BE2C (cell line): ENCODE data around the gene OR10V1.

Experiments
- DNase-seq: peaks from one replicate; pipeline ENCODE4 v3.0.0-alpha.2; 2020
- H3K27me3 ChIP-seq: fragments of 250-450 bp; sonication (Bioruptor Pico); 2 replicates; pipeline ENCODE4 v1.5.1; 2020; ENCODE audit warnings: mild to moderate bottlenecking
- H3K36me3 ChIP-seq: fragments of 250-450 bp; sonication (Bioruptor Pico); 2 replicates; pipeline ENCODE4 v1.5.1; 2020; ENCODE audit warnings: mild to moderate bottlenecking
- H3K4me1 ChIP-seq: fragments of 250-450 bp; sonication (Bioruptor Pico); 2 replicates; pipeline ENCODE4 v1.5.1; 2020
- H3K4me3 ChIP-seq: 2 replicates; pipeline ENCODE4 v1.5.1; 2011; ENCODE audit warnings: low read depth, low read length
- H3K9me3 ChIP-seq: fragments of 250-450 bp; sonication (Bioruptor Pico); 2 replicates; pipeline ENCODE4 v1.5.1; 2020
- TF ChIP-seq, protein P1 (sequence below): IDR thresholded peaks from 2 replicates; pipeline ENCODE4 v1.5.1; 2012; ENCODE audit warnings: mild to moderate bottlenecking, low read depth, low read length

The OR10V1 gene

DNA sequence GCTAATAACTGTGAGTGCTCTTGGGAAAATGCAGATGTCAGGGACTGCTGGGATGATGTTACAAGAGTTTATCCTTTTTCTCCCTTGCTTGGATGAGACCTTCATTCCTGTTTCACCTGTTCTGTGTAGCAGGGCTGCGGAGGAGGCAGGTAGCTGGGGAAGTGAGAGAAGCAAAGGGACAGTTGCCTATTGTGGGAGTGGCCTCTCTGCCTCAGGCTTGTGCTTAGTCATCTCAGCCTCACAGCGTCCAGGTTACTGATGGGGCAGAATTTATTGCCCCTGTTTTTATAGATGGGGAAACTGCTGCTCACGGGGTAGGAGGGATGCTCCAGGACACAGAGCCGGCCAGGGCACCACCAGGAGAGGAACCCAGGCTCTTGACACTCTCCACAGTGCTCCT, 43.2 kb upstream of the OR10V1 start:
- Histone ChIP-seq H3K4me3 (no peak overlapping the region), H3K36me3 (no peaks in the 10 kb centered on the region), H3K27me3 (peaks cover 16% of the 10 kb centered on the region), H3K9me3 (no peaks in the 10 kb centered on the region), H3K4me1 (no peaks in the 10 kb centered on the region)
- DNase-seq: no peak
- TF ChIP-seq, protein P1, sequence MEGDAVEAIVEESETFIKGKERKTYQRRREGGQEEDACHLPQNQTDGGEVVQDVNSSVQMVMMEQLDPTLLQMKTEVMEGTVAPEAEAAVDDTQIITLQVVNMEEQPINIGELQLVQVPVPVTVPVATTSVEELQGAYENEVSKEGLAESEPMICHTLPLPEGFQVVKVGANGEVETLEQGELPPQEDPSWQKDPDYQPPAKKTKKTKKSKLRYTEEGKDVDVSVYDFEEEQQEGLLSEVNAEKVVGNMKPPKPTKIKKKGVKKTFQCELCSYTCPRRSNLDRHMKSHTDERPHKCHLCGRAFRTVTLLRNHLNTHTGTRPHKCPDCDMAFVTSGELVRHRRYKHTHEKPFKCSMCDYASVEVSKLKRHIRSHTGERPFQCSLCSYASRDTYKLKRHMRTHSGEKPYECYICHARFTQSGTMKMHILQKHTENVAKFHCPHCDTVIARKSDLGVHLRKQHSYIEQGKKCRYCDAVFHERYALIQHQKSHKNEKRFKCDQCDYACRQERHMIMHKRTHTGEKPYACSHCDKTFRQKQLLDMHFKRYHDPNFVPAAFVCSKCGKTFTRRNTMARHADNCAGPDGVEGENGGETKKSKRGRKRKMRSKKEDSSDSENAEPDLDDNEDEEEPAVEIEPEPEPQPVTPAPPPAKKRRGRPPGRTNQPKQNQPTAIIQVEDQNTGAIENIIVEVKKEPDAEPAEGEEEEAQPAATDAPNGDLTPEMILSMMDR: no peak

DNA sequence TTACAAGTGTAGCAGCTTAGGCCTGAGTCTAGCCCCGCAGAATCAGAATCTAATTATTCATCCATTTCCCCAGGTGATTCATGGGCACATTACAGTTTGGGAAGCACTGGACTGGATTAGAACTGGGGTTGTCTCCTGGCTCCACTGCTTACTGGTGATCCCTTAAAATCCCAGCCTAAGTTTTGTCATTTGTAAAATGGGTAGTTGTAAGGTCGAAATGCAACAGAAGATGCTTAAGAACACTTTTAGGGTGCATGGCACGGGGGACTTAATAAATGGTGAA, 42.9 kb upstream of the OR10V1 start:
- no peak for DNase-seq
- TF ChIP-seq, protein P1: no peak
- no peaks in the 10 kb centered on the region for H3K4me1 ChIP-seq
- H3K36me3 ChIP-seq: no peaks in the 10 kb centered on the region
- H3K9me3 ChIP-seq: no peaks in the 10 kb centered on the region
- H3K27me3 ChIP-seq: peaks cover 16% of the 10 kb centered on the region
- no peak overlapping the region for H3K4me3 ChIP-seq

DNA sequence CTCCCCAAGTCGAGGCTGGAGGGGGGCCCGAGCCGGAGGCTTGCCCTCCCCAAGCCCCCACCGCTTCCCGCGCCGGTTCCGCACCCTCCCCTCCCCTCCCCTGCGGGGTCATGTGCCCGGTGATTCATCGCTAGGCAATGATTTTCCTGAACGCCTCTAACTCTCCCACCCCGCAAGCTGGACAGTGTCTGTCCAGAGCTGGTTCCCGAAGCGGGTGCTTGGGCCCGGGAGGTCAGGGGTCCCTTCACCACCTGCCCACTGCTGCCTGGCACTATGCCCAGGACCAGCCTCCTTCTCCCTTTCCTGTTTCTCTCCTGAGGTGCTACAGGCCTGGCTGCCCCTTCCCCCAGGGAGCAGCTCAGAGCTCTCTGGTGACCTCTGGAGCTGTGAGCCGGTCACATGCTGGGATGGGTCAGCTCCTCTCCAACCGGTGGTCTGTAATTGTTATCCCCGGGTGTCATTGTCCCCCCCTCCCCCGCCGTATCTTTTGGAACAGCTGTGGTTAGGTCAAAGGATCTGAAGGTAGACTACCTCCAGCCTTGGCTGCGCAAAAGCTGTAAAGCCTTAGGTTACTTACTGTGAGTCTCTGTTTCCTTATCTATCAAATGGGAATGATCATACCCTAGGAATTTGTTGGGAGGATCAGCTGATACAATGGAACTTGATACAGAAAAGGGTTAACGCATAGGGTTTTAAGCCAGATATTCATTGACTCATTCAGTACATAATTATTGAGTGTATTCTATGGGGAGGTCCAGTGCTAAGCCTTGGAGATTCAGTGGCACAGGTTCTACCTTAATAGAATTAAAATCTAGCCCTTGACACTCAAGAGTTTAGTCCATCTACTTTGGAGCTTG, 42.3 kb upstream of the OR10V1 start:
- peak; percentile 3 for DNase-seq
- TF ChIP-seq, protein P1: no peak
- peak overlapping the region; percentile 24 for H3K4me3 ChIP-seq
- H3K36me3 ChIP-seq: no peaks in the 10 kb centered on the region
- H3K27me3 ChIP-seq: peaks cover 16% of the 10 kb centered on the region
- H3K9me3 ChIP-seq: no peaks in the 10 kb centered on the region
- no peaks in the 10 kb centered on the region for H3K4me1 ChIP-seq

DNA sequence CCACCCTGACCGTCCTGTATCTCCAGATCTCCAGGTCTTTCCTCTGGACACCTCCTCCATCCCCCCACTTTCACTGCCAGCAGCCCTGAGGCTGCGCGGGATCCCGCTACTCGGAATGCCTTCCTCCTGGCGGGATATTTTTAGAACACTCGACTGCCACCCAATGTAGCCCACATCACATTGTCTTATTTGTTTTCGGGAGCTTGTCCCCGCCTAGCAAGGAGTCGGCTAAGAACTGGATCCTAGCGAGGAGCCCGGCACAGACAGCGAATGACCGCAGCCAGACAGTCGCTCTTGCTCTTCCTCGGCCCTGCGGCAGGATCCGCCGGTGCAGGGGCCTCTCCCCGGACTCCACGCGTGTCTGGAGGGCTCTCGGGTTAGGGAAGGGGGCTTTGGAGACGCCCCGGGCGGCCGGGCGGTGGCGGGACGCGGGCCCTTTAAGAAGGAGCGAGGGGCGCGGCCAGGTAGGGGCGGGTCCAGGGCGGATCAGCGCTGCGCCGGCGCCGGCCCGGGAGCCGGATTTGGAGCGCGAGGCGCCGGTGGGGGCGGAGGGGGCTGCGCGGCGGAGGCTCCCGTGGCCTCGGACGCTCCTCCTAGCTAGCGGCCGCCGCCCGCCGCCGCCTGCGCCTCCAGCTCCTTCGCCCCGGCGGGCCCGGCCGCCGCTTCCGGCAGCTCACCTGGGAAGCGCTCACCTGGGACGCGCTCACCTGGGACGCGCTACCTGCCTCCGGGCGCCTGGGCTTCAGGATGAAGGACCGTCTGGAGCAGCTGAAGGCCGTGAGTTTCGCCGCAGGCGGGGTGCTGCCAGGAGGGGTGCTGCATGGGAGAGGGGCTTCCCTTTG, 41.4 kb upstream of the OR10V1 start, which contains the start of gene STX3:
TSS of gene STX3 (plus strand) at position 518 of the 842 bp plus-strand sequence. CDS start at position 748, 230 bp downstream.
- TF ChIP-seq, protein P1: no peak
- peak; percentile 16 for DNase-seq

DNA sequence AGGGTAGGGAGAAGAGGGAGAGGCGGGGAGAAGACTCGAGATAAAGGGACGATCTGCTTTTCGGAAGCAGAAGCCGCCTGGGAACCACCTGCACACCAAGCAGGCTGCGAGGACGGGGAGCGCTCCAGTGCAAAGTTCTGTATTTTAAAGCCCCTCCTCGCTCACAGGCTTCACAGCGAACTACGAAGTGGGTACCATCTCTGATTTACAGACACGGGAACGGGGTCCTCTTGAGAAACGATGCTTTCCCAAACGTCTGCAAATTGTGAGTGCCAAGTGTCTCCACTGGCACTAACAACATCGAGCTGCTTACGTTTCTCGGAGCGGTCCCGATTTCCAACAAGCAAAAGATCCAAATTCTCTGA, 40.8 kb upstream of the OR10V1 start:
- TF ChIP-seq, protein P1: no peak
- Histone ChIP-seq H3K4me3 (peak overlapping the region; percentile 59), H3K36me3 (no peaks in the 10 kb centered on the region), H3K27me3 (peaks cover 16% of the 10 kb centered on the region), H3K4me1 (no peaks in the 10 kb centered on the region), H3K9me3 (no peaks in the 10 kb centered on the region)
- DNase-seq: no peak

More for the DNA sequence above, 41.4 kb upstream of the OR10V1 start, which contains the start of gene STX3:
- Histone ChIP-seq H3K27me3 (peaks cover 16% of the 10 kb centered on the region), H3K4me3 (peak within 1 kb of the TSS; percentile 59), H3K36me3 (no peaks in the 10 kb centered on the region), H3K9me3 (no peaks in the 10 kb centered on the region), H3K4me1 (no peaks in the 10 kb centered on the region)
